Neural progenitor cell (in vitro differentiated cells): Measurements from ENCODE around the gene PTPRT. TPM values are rescaled to one million over a fixed set of nuclear protein-coding genes. Genes with fewer than 3 reads are reported as not detected.

ENCODE experiments used
- DNase-seq: peaks from one replicate; pipeline ENCODE4 v3.0.0-alpha.2; 2016; ENCODE audit warnings: low spot score
- H2AFZ ChIP-seq: fragments of 200-600 bp; sonication (generic); replicated peaks from 2 replicates; pipeline ENCODE4 v1.6.1; 2016; ENCODE audit warnings: antibody characterized with exemption
- H3F3A ChIP-seq: fragments of 200-600 bp; sonication (generic); 2 replicates; pipeline ENCODE4 v1.6.1; 2016; ENCODE audit warnings: antibody characterized with exemption, low read depth
- H3K27ac ChIP-seq: fragments of 200-600 bp; sonication (generic); 2 replicates; pipeline ENCODE4 v1.5.1; 2016; ENCODE audit warnings: mild to moderate bottlenecking
- H3K27me3 ChIP-seq: fragments of 200-600 bp; sonication (generic); 2 replicates; pipeline ENCODE4 v1.6.1; 2016; ENCODE audit warnings: mild to moderate bottlenecking, moderate library complexity
- H3K36me3 ChIP-seq: fragments of 200-600 bp; sonication (generic); 2 replicates; pipeline ENCODE4 v1.5.1; 2016
- H3K4me1 ChIP-seq: fragments of 200-600 bp; sonication (generic); 2 replicates; pipeline ENCODE4 v1.6.1; 2016; ENCODE audit warnings: mixed run types
- H3K4me2 ChIP-seq: fragments of 200-600 bp; sonication (generic); 2 replicates; pipeline ENCODE4 v1.6.1; 2016
- H3K4me3 ChIP-seq: fragments of 200-600 bp; sonication (generic); 2 replicates; pipeline ENCODE4 v1.5.1; 2016
- H3K79me2 ChIP-seq: fragments of 200-600 bp; sonication (generic); 2 replicates; pipeline ENCODE4 v1.6.1; 2016; ENCODE audit warnings: low read depth
- H3K9ac ChIP-seq: fragments of 200-600 bp; sonication (generic); 2 replicates; pipeline ENCODE4 v1.6.1; 2016
- H3K9me3 ChIP-seq: fragments of 200-600 bp; sonication (generic); 2 replicates; pipeline ENCODE4 v1.5.1; 2016; ENCODE audit warnings: low read depth
- H4K20me1 ChIP-seq: fragments of 200-600 bp; sonication (generic); 2 replicates; pipeline ENCODE4 v1.6.1; 2016; ENCODE audit warnings: low read depth
- H3K27ac Mint-ChIP-seq: 3 replicates; pipeline ENCODE4 v1.8.0; 2021; ENCODE audit warnings: mixed read lengths
- H3K27me3 Mint-ChIP-seq: 2 replicates; pipeline ENCODE4 v1.8.0; 2022; ENCODE audit warnings: low read depth, mild to moderate bottlenecking, inconsistent platforms, moderate library complexity, mixed read lengths; ENCODE audit not compliant: insufficient read depth
- H3K36me3 Mint-ChIP-seq: 3 replicates; pipeline ENCODE4 v1.8.0; 2021; ENCODE audit warnings: mixed read lengths
- H3K4me1 Mint-ChIP-seq: 3 replicates; pipeline ENCODE4 v1.8.0; 2021; ENCODE audit warnings: mixed read lengths
- H3K4me3 Mint-ChIP-seq: 3 replicates; pipeline ENCODE4 v1.8.0; 2021; ENCODE audit warnings: mild to moderate bottlenecking, moderate library complexity, mixed read lengths
- H3K9me3 Mint-ChIP-seq: 3 replicates; pipeline ENCODE4 v1.8.0; 2020; ENCODE audit warnings: mixed read lengths
- EZH2 ChIP-seq: fragments of 200-600 bp; sonication (generic); IDR thresholded peaks from 2 replicates; pipeline ENCODE4 v1.6.1; 2017; ENCODE audit warnings: antibody characterized with exemption, mild to moderate bottlenecking, moderate library complexity
- EZH2phosphoT487 ChIP-seq: fragments of 200-600 bp; sonication (generic); IDR thresholded peaks from 2 replicates; pipeline ENCODE4 v1.6.1; 2017; ENCODE audit warnings: antibody characterized with exemption
- total RNA-seq: library from RNA; depleted of rRNA; stranded (reverse); fragments of >200 nt; gene quantifications from 2 replicates; pipeline ENCODE4 v1.2.3, GENCODE V29; 2015; ENCODE audit warnings: low replicate concordance
- TF ChIP-seq, protein P1 (sequence below): fragments of 200-600 bp; sonication (generic); IDR thresholded peaks from 2 replicates; pipeline ENCODE4 v1.5.1; 2017; ENCODE audit warnings: antibody characterized with exemption, mild to moderate bottlenecking

The PTPRT gene
- total RNA-seq, 1 donor from 2014 or later: 1.1 TPM

DNA sequence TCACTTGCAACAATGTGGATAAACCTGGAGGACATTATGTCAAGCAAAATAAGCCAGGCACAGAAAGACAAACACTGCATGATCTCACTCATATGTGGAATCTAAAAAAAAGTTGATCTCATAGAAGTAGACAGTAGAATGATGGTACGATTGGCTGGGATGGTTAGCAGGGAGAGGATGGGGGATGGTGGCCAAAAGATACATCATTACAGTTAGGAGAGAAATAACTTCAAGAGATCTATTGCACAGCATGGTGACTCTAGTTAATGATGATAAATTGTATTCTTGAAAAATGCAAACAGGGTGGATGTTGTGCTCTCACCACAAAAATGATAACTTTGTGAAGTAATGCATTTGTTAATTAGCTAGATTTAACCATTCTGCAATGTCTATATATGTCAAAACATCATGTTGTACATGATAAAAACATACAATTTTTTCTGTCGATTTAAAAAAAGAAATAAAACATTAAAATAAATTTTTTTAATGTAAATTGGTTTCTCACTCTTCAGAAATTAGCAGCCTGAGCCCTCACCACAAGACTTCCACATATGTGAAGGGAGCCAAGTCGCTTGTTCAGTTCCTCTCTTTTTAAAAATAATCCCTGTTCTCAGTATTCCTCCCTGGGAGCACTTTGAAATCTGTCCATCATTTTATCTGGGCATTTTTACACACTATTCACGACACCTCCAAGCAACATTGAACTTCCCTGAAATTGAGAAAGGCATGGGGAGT, 34.2 kb downstream of the PTPRT start:
- Mint-ChIP-seq H3K4me1 (no peaks in the 10 kb centered on the region), H3K9me3 (no peaks in the 10 kb centered on the region), H3K36me3 (no peaks in the 10 kb centered on the region), H3K4me3 (no peak overlapping the region), H3K27ac (no peak overlapping the region), H3K27me3 (peaks cover 4% of the 10 kb centered on the region)
- no peaks in the 10 kb centered on the region for H3F3A ChIP-seq
- no peaks in the 10 kb centered on the region for H3K4me1 ChIP-seq
- H4K20me1 ChIP-seq: no peaks in the 10 kb centered on the region
- no peak overlapping the region for H3K9ac ChIP-seq
- H3K27me3 ChIP-seq: no peaks in the 10 kb centered on the region
- H3K4me2 ChIP-seq: no peak overlapping the region
- H3K27ac ChIP-seq: no peak overlapping the region
- DNase-seq: no peak
- H3K9me3 ChIP-seq: no peaks in the 10 kb centered on the region
- no peak overlapping the region for H2AFZ ChIP-seq
- H3K79me2 ChIP-seq: no peaks in the 10 kb centered on the region
- H3K36me3 ChIP-seq: no peaks in the 10 kb centered on the region
- no peak overlapping the region for H3K4me3 ChIP-seq
- TF ChIP-seq EZH2: no peak
- TF ChIP-seq, protein P1, sequence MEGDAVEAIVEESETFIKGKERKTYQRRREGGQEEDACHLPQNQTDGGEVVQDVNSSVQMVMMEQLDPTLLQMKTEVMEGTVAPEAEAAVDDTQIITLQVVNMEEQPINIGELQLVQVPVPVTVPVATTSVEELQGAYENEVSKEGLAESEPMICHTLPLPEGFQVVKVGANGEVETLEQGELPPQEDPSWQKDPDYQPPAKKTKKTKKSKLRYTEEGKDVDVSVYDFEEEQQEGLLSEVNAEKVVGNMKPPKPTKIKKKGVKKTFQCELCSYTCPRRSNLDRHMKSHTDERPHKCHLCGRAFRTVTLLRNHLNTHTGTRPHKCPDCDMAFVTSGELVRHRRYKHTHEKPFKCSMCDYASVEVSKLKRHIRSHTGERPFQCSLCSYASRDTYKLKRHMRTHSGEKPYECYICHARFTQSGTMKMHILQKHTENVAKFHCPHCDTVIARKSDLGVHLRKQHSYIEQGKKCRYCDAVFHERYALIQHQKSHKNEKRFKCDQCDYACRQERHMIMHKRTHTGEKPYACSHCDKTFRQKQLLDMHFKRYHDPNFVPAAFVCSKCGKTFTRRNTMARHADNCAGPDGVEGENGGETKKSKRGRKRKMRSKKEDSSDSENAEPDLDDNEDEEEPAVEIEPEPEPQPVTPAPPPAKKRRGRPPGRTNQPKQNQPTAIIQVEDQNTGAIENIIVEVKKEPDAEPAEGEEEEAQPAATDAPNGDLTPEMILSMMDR: no peak
- TF ChIP-seq EZH2phosphoT487: no peak

DNA sequence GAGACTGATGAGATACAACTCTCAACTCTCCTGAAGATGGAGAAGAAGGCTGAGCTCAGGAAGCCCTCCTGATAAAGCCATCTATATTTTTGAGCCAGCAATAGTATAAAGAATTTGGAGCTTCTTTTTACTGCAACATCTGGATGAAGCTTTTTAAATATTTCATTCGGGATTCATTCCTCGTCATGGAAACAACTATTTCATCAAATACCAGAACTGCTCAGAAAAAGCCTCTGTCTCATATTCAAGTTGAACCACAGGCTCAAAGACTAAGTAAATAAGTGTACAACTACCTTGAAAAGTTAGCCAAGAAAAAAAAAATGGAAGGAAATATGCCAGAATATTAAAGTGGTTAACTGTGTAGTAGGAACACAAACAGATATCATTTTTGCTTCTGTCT, 37.8 kb downstream of the PTPRT start:
- Histone ChIP-seq H3K27ac (no peak overlapping the region), H3K4me3 (no peak overlapping the region), H3K4me1 (no peaks in the 10 kb centered on the region), H3K4me2 (no peak overlapping the region), H3K9me3 (no peaks in the 10 kb centered on the region), H3K27me3 (no peaks in the 10 kb centered on the region), H2AFZ (no peak overlapping the region), H3F3A (no peaks in the 10 kb centered on the region), H3K79me2 (no peaks in the 10 kb centered on the region), H4K20me1 (no peaks in the 10 kb centered on the region), H3K9ac (no peak overlapping the region), H3K36me3 (no peaks in the 10 kb centered on the region)
- Mint-ChIP-seq H3K4me1 (no peaks in the 10 kb centered on the region), H3K9me3 (no peaks in the 10 kb centered on the region), H3K36me3 (no peaks in the 10 kb centered on the region), H3K4me3 (no peak overlapping the region), H3K27ac (no peak overlapping the region), H3K27me3 (peaks cover 3% of the 10 kb centered on the region)
- no peak for TF ChIP-seq EZH2phosphoT487
- TF ChIP-seq, protein P1: no peak
- no peak for DNase-seq

DNA sequence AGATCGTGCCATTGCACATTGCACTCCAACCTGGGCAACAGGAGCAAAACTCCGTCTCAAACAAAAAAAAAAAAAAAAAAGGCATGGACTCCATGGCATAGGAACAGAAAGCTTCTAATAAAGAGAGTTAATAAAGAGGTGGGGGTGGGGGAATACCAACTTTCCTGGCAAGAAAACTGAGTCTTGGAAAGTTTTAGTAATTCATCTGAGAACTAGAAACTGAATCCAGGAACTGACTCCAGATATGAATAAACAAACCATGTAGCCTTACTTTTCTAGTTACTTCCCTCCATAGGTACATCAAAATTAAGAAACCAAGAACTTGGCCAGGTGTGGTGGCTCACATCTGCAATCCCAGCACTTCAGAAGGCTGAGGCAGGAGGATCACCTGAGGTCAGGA, 38.5 kb downstream of the PTPRT start:
- Histone ChIP-seq H3K4me3 (no peak overlapping the region), H3K9me3 (no peaks in the 10 kb centered on the region), H3K36me3 (no peaks in the 10 kb centered on the region), H3K4me2 (no peak overlapping the region), H3K79me2 (no peaks in the 10 kb centered on the region), H3K27ac (no peak overlapping the region), H3K4me1 (no peaks in the 10 kb centered on the region), H3K27me3 (no peaks in the 10 kb centered on the region), H3K9ac (no peak overlapping the region), H3F3A (no peaks in the 10 kb centered on the region), H2AFZ (no peak overlapping the region), H4K20me1 (no peaks in the 10 kb centered on the region)
- no peak overlapping the region for H3K4me3 Mint-ChIP-seq
- no peaks in the 10 kb centered on the region for H3K36me3 Mint-ChIP-seq
- TF ChIP-seq EZH2phosphoT487: no peak
- TF ChIP-seq, protein P1: no peak
- H3K4me1 Mint-ChIP-seq: no peaks in the 10 kb centered on the region
- no peak for DNase-seq
- peaks cover 3% of the 10 kb centered on the region for H3K27me3 Mint-ChIP-seq
- H3K27ac Mint-ChIP-seq: no peak overlapping the region
- H3K9me3 Mint-ChIP-seq: no peaks in the 10 kb centered on the region
